Right renal cortex interstitium (tissue), 3 donors: ENCODE measurements around the gene POLA2. TPM values are rescaled to one million over a fixed set of nuclear protein-coding genes. Genes with fewer than 3 reads are reported as not detected.

Source experiments
- DNase-seq, 3 donors: peaks; one replicate each; pipeline ENCODE4 v3.0.0-alpha.2; 2013; ENCODE audit warnings: low read depth in 3 of 3, low spot score in 2 of 3
- polyA plus RNA-seq, 3 donors: library from polyadenylated mRNA; unstranded; fragments of 120-200 nt; gene quantifications; one replicate each; pipeline ENCODE4 v1.2.1, GENCODE V29; 2013; ENCODE audit not compliant: insufficient read length in 3 of 3

Gene POLA2
- polyA plus RNA-seq, 3 donors, result 24.3 to 28.2 (median 25.6) TPM

GRCh38 chr11:65305501-65306268, 43.9 kb downstream of the POLA2 start:
- no peak for DNase-seq

- DNase-seq, result no peak
Observed at GRCh38 chr11:65307298-65308229, 45.8 kb downstream of the POLA2 start.

- no peak for DNase-seq
Observed at GRCh38 chr11:65308281-65308891, 46.6 kb downstream of the POLA2 start.

- DNase-seq, result no peak
Observed at GRCh38 chr11:65309006-65309405, 47.2 kb downstream of the POLA2 start.

- DNase-seq, result no peak
Observed at GRCh38 chr11:65310215-65310614, 48.5 kb downstream of the POLA2 start.

GRCh38 chr11:65310736-65311135, 49.0 kb downstream of the POLA2 start:
- DNase-seq, result no peak

- no peak for DNase-seq
Observed at GRCh38 chr11:65311170-65311678, 49.5 kb downstream of the POLA2 start.

- no peak for DNase-seq
Observed at GRCh38 chr11:65314501-65315203, 52.9 kb downstream of the POLA2 start, which contains the start of gene CDC42EP2. Gene CDC42EP2, plus strand, starts transcription at chr11:65314866. Its CDS starts 6,033 bp downstream, at chr11:65320899.

GRCh38 chr11:65315204-65315865, 53.6 kb downstream of the POLA2 start:
- DNase-seq, result no peak

- DNase-seq, result no peak
Observed at GRCh38 chr11:65315866-65316226, 54.1 kb downstream of the POLA2 start.

GRCh38 chr11:65316227-65317024, 54.7 kb downstream of the POLA2 start:
- DNase-seq, result no peak

- no peak for DNase-seq
Observed at GRCh38 chr11:65317025-65317786, 55.4 kb downstream of the POLA2 start.

GRCh38 chr11:65320386-65321075, 58.8 kb downstream of the POLA2 start:
- no peak for DNase-seq

GRCh38 chr11:65321076-65321475, 59.3 kb downstream of the POLA2 start:
- no peak for DNase-seq

- DNase-seq, result no peak
Observed at GRCh38 chr11:65321828-65322485, 60.2 kb downstream of the POLA2 start.

GRCh38 chr11:65323813-65324212, 62.1 kb downstream of the POLA2 start:
- no peak for DNase-seq

- no peak for DNase-seq
Observed at GRCh38 chr11:65325435-65325834, 63.7 kb downstream of the POLA2 start.
